Bronchial epithelial cell (primary cell): Measurements from ENCODE around the gene WDTC1. TPM values are rescaled to one million over a fixed set of nuclear protein-coding genes. Genes with fewer than 3 reads are reported as not detected.
"Not testable (repeated sequence)": the region's sequence is repeated elsewhere in the genome, so short reads cannot be mapped to it uniquely, and the experiment has no call there.

Experiments used
- DNase-seq: peaks from one replicate; pipeline ENCODE4 v3.0.0-alpha.2; 2010; ENCODE audit warnings: low read depth
- FAIRE-seq: peaks from 2 replicates; lab custom pipeline; 2011; peaks lifted over from hg19 to GRCh38; lab: Jason Lieb, UNC
- H3K27me3 ChIP-seq: 2 replicates; pipeline ENCODE4 v1.5.1; 2011; ENCODE audit warnings: low read length; ENCODE audit not compliant: control insufficient read depth, insufficient read depth
- H3K36me3 ChIP-seq: 2 replicates; pipeline ENCODE4 v1.5.1; 2011; ENCODE audit warnings: low read length; ENCODE audit not compliant: control insufficient read depth, insufficient read depth
- H3K4me3 ChIP-seq: 2 replicates; pipeline ENCODE4 v1.5.1; 2011; ENCODE audit warnings: mild to moderate bottlenecking, low read depth, low read length, control low read depth
- CTCF ChIP-seq: IDR thresholded peaks from 2 replicates; pipeline ENCODE4 v1.5.1; 2011; ENCODE audit warnings: mild to moderate bottlenecking, moderate library complexity, low read length, control low read depth, inconsistent platforms; ENCODE audit not compliant: insufficient read depth, severe bottlenecking
- total RNA-seq: library from RNA; depleted of rRNA; stranded (reverse); fragments of >200 nt; gene quantifications from 2 replicates; pipeline ENCODE4 v1.2.1, GENCODE V29; 2014

WDTC1 gene
- total RNA-seq, result 13.4 and 16.5 TPM in 2 replicates

- no peaks in the 10 kb centered on the region for H3K27me3 ChIP-seq
- peak within 1 kb of the TSS; percentile 77 for H3K4me3 ChIP-seq
- peak; percentile 86 for DNase-seq
- TF ChIP-seq CTCF, result no peak
- H3K36me3 ChIP-seq, result no peaks in the 10 kb centered on the region
- no peak for FAIRE-seq
Observed at GRCh38 chr1:27234049-27234882, at the start of gene WDTC1. Gene WDTC1, plus strand, starts transcription at chr1:27234632. Its CDS starts 26,423 bp downstream, at chr1:27261055.

GRCh38 chr1:27184665-27185064, 49.8 kb upstream of the WDTC1 start:
- H3K4me3 ChIP-seq, DNase-seq, H3K36me3 ChIP-seq, H3K27me3 ChIP-seq, FAIRE-seq: not testable (repeated sequence)

GRCh38 chr1:27192039-27192529, 42.3 kb upstream of the WDTC1 start:
- H3K36me3 ChIP-seq, result no peaks in the 10 kb centered on the region
- peak; percentile 95 for FAIRE-seq

GRCh38 chr1:27193194-27193593, 41.2 kb upstream of the WDTC1 start:
- no peak for TF ChIP-seq CTCF
- no peaks in the 10 kb centered on the region for H3K36me3 ChIP-seq
- DNase-seq (no peak), FAIRE-seq (no peak)
- no peak overlapping the region for H3K4me3 ChIP-seq
- no peaks in the 10 kb centered on the region for H3K27me3 ChIP-seq

More at GRCh38 chr1:27192039-27192529, 42.3 kb upstream of the WDTC1 start:
- Histone ChIP-seq H3K27me3 (no peaks in the 10 kb centered on the region), H3K4me3 (no peak overlapping the region)
- no peak for TF ChIP-seq CTCF
- DNase-seq, result peak; percentile 67

- Histone ChIP-seq H3K27me3 (no peaks in the 10 kb centered on the region), H3K36me3 (no peaks in the 10 kb centered on the region), H3K4me3 (no peak overlapping the region)
- TF ChIP-seq CTCF, result no peak
- no peak for DNase-seq
- no peak for FAIRE-seq
Observed at GRCh38 chr1:27201295-27201694, 33.1 kb upstream of the WDTC1 start.

GRCh38 chr1:27203946-27204345, 30.5 kb upstream of the WDTC1 start:
- Histone ChIP-seq H3K36me3 (no peaks in the 10 kb centered on the region), H3K4me3 (no peak overlapping the region), H3K27me3 (no peaks in the 10 kb centered on the region)
- DNase-seq, result no peak
- TF ChIP-seq CTCF, result no peak
- no peak for FAIRE-seq

- not testable (repeated sequence) for H3K4me3 ChIP-seq, DNase-seq, FAIRE-seq, H3K27me3 ChIP-seq, H3K36me3 ChIP-seq
Observed at GRCh38 chr1:27207238-27207637, 27.2 kb upstream of the WDTC1 start.

GRCh38 chr1:27208143-27208850, 26.1 kb upstream of the WDTC1 start:
- H3K27me3 ChIP-seq, FAIRE-seq, H3K36me3 ChIP-seq, DNase-seq, H3K4me3 ChIP-seq: not testable (repeated sequence)
